Measurements from ENCODE around the gene SCYGR3. TPM values are rescaled to one million over a fixed set of nuclear protein-coding genes. Genes with fewer than 3 reads are reported as not detected.

SCYGR3 gene
- total and polyA plus RNA-seq, 2 of the 13 experiments (the other 11 are each of a cell fraction or from before 2014, with no cell fraction given), result not detected

DNA sequence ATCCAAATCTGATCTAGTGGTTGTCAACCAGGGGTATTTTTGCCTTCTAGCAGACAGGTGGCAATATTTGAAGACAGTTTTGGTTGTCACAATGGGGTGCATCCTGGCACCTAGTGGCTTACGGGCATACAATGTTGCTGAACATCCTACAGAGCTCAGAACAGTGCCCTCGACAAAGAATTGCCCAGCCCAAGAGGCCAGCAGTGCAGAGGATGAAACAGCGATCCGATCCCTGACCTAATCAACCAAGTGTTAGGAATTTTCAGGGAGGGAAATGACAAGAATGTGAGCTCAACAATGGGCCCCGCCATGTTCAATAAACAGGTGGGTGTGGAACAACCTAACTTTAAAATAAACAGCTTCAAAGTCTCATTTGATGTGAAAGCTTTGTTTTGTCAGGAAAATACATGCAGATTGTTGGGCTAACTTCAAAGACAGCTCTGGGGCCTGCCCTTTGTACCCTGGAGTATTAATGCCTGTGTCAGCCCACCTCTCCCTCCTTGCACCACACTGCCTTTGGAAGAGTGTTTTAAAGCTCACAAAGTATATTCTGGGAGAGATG, 29.4 kb upstream of the SCYGR3 start (continued):
- TF ChIP-seq SNAPC2 (CRISPR knock-in tag; IDR thresholded peaks at IDR 0.05), result peak; percentile 84; the same call in 1 of the 2 replicates
- TF ChIP-seq KDM4B (CRISPR knock-in tag; IDR thresholded peaks at IDR 0.05), result peak; percentile 16; the same call in 1 of the 2 replicates
- TF ChIP-seq, protein P1, sequence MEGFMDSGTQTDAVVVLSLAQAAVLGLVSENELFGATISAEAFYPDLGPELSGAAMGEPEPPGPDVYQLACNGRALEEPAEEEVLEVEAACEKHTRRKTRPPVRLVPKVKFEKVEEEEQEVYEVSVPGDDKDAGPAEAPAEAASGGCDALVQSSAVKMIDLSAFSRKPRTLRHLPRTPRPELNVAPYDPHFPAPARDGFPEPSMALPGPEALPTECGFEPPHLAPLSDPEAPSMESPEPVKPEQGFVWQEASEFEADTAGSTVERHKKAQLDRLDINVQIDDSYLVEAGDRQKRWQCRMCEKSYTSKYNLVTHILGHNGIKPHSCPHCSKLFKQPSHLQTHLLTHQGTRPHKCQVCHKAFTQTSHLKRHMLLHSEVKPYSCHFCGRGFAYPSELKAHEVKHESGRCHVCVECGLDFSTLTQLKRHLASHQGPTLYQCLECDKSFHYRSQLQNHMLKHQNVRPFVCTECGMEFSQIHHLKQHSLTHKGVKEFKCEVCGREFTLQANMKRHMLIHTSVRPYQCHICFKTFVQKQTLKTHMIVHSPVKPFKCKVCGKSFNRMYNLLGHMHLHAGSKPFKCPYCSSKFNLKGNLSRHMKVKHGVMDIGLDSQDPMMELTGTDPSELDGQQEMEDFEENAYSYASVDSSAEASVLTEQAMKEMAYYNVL (CRISPR knock-in tag; IDR thresholded peaks at IDR 0.05; ENCODE audit: borderline replicate concordance), result peak; percentile 70; the same call in 1 of the 2 replicates
- TF ChIP-seq SOX6 (IDR thresholded peaks at IDR 0.05), result peak; percentile 93; the same call in 1 of the 2 replicates
- TF ChIP-seq SOX6 (CRISPR knock-in tag; IDR thresholded peaks at IDR 0.05), result peak; percentile 99
- TF ChIP-seq ZNF17 (CRISPR knock-in tag; IDR thresholded peaks at IDR 0.05), result no peak
- TF ChIP-seq, protein P2, sequence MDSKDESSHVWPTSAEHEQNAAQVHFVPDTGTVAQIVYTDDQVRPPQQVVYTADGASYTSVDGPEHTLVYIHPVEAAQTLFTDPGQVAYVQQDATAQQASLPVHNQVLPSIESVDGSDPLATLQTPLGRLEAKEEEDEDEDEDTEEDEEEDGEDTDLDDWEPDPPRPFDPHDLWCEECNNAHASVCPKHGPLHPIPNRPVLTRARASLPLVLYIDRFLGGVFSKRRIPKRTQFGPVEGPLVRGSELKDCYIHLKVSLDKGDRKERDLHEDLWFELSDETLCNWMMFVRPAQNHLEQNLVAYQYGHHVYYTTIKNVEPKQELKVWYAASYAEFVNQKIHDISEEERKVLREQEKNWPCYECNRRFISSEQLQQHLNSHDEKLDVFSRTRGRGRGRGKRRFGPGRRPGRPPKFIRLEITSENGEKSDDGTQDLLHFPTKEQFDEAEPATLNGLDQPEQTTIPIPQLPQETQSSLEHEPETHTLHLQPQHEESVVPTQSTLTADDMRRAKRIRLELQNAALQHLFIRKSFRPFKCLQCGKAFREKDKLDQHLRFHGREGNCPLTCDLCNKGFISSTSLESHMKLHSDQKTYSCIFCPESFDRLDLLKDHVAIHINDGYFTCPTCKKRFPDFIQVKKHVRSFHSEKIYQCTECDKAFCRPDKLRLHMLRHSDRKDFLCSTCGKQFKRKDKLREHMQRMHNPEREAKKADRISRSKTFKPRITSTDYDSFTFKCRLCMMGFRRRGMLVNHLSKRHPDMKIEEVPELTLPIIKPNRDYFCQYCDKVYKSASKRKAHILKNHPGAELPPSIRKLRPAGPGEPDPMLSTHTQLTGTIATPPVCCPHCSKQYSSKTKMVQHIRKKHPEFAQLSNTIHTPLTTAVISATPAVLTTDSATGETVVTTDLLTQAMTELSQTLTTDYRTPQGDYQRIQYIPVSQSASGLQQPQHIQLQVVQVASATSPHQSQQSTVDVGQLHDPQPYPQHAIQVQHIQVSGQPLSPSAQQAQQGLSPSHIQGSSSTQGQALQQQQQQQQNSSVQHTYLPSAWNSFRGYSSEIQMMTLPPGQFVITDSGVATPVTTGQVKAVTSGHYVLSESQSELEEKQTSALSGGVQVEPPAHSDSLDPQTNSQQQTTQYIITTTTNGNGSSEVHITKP (CRISPR knock-in tag; IDR thresholded peaks at IDR 0.05; ENCODE audit: low read depth), result peak; percentile 55
- 0 out of 2 replicates have a peak, but pooled peaks have one; percentile 63 for TF ChIP-seq CHD4 (IDR thresholded peaks at IDR 0.05; ENCODE audit: borderline replicate concordance, low read length)
- TF ChIP-seq ZNF205 (CRISPR knock-in tag; IDR thresholded peaks at IDR 0.05), result peak; percentile 73; the same call in 1 of the 2 replicates
- no peak for TF ChIP-seq ZFP37 (CRISPR knock-in tag; IDR thresholded peaks at IDR 0.05; ENCODE audit: borderline replicate concordance)
- TF ChIP-seq HMG20A (CRISPR knock-in tag; IDR thresholded peaks at IDR 0.05; ENCODE audit: borderline replicate concordance), result peak; percentile 82
- TF ChIP-seq DR1 (CRISPR knock-in tag; IDR thresholded peaks at IDR 0.05), result no peak
- TF ChIP-seq, protein P3, sequence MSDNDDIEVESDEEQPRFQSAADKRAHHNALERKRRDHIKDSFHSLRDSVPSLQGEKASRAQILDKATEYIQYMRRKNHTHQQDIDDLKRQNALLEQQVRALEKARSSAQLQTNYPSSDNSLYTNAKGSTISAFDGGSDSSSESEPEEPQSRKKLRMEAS (IDR thresholded peaks at IDR 0.05), result peak; percentile 41; the same call in 1 of the 2 replicates
- peak; percentile 79; the same call in 1 of the 2 replicates for TF ChIP-seq ZBTB34 (CRISPR knock-in tag; IDR thresholded peaks at IDR 0.05)
- peak; percentile 89 for TF ChIP-seq ZGPAT (CRISPR knock-in tag; IDR thresholded peaks at IDR 0.05)
- TF ChIP-seq TCF7L2 (IDR thresholded peaks at IDR 0.05; ENCODE audit: low read depth, low read length), result peak; percentile 94
